SK-N-MC (cell line): Measurements from ENCODE around the gene DIP2C.
"Not testable (repeated sequence)": the region's sequence is repeated elsewhere in the genome, so short reads cannot be mapped to it uniquely, and the experiment has no call there.

ENCODE experiments used
- EZH2 ChIP-seq: fragments of 200-600 bp; sonication (generic); IDR thresholded peaks from one replicate; pipeline ENCODE4 v1.6.1; 2017; ENCODE audit warnings: antibody characterized with exemption
- POLR2AphosphoS5 ChIP-seq: IDR thresholded peaks from 2 replicates; pipeline ENCODE4 v1.6.1; 2012; ENCODE audit warnings: mild to moderate bottlenecking, low read depth, low read length, borderline replicate concordance

- TF ChIP-seq EZH2, POLR2AphosphoS5: not testable (repeated sequence)
Observed at GRCh38 chr10:347190-347589, 342.3 kb downstream of the DIP2C start.
